ENCODE data around the gene SYS1. TPM values are rescaled to one million over a fixed set of nuclear protein-coding genes. Genes with fewer than 3 reads are reported as not detected.
A peak's percentile ranks its signal among the peaks of the same experiment; 100 is the strongest.

SYS1 gene
- total RNA-seq, result 25.7 TPM

GRCh38 chr20:45362804-45363610 is at the start of gene SYS1:
SYS1 (plus strand) TSS chr20:45363156; CDS start chr20:45363532, 376 bp downstream.
- FAIRE-seq (no peak), DNase-seq (ENCODE audit: low spot score in 2 of 2) (peak; percentile 80 to 94)

- FAIRE-seq, result no peak
Measured at GRCh38 chr20:45313943-45314342, 49.0 kb upstream of the SYS1 start.

DNA sequence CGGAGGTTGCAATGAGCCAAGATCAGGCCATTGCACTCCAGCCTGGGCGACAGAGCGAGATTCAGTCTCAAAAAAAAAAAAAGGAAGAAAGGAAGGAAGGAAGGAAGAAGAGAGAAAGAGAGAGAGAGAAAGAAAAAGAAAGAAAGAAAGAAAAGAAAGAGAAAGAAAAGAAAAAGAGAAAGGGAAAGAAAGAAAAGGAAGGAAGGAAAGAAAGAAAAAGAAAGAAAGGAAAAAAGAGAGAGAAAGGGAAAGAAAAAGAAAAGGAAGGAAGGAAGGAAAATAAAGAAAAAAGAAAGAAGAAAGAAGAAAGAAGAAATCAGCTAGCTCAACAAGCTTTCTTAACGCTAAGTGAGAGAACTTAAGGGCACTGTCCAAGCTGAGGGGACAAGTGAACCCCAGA is 47.3 kb upstream of the SYS1 start:
- DNase-seq (ENCODE audit: low spot score in 2 of 2), result no peak
- FAIRE-seq, result no peak

More at GRCh38 chr20:45313943-45314342, 49.0 kb upstream of the SYS1 start:
- peak in 1 of 2 donors; percentile 8 for DNase-seq (ENCODE audit: low spot score in 2 of 2)

DNA sequence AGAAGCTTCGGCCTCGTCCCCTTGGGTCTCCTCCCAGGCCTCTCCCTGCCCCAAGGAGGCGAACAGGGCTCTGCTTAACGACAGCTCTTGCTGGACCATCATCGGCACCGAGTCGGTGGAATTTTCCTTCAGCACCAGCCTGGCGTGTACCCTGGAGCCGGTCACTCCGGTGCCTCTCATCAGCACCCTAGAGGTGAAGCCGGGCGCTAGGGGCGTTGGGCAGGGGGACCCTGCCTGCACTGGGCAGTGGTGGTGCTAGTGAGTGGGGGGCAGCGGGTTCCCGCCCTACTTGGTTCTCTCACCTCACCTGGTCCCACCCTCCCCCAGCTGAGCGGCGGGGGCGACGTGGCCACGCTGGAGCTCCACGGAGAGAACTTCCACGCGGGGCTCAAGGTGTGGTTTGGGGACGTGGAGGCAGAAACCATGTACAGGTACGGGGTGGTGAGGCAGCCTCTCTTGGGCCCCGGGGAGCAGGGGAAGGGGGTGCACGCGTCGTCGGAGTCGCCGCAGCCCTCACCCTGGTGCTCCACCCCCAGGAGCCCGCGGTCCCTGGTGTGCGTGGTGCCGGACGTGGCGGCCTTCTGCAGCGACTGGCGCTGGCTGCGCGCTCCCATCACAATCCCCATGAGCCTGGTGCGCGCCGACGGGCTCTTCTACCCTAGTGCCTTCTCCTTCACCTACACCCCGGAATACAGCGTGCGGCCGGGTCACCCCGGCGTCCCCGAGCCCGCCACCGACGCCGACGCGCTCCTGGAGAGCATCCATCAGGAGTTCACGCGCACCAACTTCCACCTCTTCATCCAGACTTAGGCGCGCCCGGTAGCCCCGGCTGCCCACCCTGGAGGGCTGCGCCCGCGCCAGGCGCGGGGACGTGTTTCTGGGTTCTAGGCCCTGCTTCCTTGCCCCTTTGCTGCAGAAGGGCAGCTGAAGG is 46.5 kb upstream of the SYS1 start:
- DNase-seq (ENCODE audit: low spot score in 2 of 2) (no peak), FAIRE-seq (no peak)

DNA sequence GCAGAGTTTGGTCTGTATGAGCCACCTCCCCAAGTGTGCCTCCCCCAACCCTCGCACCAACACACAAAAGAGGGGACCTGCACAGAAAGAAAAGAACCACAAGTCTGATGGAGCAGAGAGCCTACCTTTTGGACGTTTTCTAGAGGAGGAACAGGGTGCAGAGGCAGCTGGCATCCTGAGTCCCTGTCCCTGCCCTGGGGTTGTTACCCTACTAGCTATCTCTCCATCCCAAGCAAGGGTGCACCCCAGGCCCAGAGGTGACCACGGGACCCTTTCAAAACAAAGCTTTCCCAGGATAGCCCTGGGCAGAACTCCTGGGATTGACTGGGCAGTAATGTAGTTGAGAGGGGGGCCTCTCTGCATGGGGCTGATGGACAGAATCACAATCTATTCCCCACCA is 45.1 kb upstream of the SYS1 start:
- FAIRE-seq (no peak), DNase-seq (ENCODE audit: low spot score in 2 of 2) (no peak)

DNA sequence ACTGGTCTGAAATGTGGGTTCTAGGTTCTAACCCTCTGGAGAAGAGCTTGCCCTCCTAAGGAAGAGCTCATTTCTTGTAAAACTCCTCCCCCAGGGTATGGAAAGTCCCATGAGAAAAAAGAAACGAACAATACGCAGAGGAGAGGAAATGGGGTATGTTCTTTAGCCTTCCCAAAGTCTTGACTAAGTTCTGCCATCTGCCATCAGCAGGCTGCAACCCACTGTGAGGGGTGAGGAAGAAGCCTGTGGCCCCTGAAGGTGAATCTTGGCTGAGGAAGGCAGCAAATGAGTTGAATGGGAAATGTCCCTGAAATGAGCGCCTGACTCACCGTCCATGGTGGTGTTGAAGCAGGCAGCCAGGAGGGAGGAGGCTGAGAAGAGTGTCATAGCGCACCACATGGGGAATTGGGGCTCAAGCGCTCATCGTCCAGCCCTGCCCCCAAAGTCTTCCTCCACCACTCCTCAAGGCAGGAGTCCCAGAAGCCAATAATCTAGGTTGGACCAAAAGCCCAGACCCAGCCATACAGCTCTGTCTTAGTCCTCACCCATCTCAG is 44.5 kb upstream of the SYS1 start:
- FAIRE-seq, result no peak
- DNase-seq (ENCODE audit: low spot score in 2 of 2), result no peak

DNA sequence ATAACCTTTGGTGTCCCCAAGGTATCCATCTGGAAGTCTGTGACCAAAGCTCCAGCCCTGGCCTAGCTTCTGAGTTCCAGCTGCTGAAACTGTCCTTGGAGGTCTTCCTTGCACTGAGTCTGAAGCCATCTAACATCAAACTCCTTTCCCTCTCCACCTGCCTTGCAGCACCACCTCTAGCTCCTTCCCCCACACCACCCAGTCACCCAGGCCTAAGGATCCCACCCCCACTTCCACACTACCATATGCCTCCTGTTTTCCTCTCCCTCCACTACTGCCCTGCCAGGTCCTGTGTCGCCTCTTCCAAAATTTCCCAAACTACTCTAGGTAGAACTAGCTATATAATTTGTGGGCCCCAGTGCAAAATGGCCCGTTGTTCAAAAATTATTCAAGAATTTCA is 44.0 kb upstream of the SYS1 start:
- DNase-seq (ENCODE audit: low spot score in 2 of 2), result no peak
- FAIRE-seq, result no peak

DNA sequence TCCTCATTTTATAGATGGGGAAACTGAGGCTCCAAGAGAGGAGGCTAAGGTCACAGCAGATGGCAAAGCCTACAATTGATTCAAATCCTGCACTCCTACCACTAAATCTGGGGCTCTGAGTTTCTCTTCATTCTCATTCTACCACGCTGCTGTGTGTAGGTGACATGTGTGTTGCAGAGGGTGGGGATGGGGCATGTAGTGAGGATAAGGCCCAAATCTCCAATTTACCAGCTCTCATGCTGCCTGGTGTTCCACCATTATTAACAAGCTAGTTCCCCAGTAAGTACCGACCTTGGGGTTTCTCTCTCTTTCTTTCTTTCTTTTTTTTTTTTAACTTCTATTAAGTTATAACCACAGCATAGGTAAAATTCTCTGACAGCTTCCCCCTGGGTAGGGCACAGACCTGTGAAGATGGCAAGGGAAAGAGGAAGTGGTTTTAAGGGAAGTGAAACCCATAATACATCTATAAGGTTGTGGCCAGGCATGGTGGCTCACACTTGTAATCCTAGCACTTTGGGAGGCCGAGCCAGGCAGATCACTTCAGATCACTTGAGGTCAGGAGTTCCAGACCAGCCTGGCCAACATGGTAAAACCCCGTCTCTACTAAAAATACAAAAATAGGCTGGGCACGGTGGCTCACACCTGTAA is 41.9 kb upstream of the SYS1 start:
- no peak for FAIRE-seq
- DNase-seq (ENCODE audit: low spot score in 2 of 2), result no peak

DNA sequence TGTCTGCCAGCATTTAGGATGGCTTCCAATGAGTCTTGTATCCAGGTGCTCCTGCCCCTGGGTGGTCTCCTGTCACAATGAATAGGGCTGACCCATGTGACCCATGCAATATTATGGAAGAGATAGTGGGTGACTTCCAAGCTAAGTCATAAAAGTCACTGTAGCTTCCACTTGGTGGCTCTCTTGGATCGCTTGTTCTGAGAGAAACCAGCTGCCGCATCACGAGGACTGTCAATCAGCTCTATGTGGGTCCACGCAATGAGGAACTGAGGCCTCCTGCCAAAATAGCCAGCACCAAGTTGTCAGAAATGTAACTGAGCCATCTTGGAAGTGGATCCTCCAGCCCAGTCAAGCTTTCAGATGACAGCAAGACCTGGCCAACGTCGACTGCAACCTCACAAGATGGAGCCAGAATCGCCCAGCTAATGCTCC is 40.0 kb upstream of the SYS1 start:
- DNase-seq (ENCODE audit: low spot score in 2 of 2) (peak; percentile 66 to 69), FAIRE-seq (no peak)

- FAIRE-seq (no peak), DNase-seq (ENCODE audit: low spot score in 2 of 2) (no peak)
Measured at GRCh38 chr20:45323731-45324130, 39.2 kb upstream of the SYS1 start.

DNA sequence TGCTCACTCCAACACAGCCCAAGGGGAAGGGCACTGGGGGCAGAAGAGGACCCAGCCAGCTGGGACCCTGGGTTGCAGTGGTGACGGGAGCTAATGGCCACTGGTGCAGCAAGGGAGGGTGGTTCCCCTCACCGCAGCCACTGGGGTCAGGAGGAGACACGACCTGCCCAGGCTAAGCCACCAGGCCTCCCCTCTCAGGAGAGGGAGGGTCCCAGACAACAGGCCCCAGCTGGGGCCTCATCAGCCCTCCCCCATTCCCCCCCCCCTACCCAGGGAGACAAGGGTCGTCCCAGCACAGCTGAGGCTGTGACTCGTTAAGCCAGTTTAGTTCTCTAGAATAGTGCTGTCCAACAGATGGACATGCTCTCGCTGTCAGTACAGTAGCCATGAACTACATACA is 37.6 kb upstream of the SYS1 start:
- FAIRE-seq (no peak), DNase-seq (ENCODE audit: low spot score in 2 of 2) (no peak)

DNA sequence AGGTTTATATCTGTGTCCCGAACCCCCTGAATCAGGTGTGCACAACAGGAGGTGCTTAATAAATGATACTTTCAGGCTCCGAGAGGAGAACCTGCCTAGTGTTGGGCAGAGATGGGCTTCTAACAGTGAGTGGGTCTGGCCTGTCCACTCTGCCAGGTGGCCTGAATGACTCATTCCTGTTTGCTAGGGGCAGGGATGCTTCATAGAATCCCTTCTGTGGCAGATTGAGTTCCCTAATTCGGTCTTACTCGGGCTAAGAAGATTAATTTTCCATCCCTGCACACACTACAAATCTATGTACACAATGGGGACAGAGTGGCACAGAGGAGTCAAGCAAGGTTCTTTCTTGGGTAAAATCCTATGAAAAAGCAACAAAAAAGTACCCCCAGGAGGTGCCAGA is 34.5 kb upstream of the SYS1 start:
- DNase-seq (ENCODE audit: low spot score in 2 of 2), result no peak
- FAIRE-seq, result no peak

DNA sequence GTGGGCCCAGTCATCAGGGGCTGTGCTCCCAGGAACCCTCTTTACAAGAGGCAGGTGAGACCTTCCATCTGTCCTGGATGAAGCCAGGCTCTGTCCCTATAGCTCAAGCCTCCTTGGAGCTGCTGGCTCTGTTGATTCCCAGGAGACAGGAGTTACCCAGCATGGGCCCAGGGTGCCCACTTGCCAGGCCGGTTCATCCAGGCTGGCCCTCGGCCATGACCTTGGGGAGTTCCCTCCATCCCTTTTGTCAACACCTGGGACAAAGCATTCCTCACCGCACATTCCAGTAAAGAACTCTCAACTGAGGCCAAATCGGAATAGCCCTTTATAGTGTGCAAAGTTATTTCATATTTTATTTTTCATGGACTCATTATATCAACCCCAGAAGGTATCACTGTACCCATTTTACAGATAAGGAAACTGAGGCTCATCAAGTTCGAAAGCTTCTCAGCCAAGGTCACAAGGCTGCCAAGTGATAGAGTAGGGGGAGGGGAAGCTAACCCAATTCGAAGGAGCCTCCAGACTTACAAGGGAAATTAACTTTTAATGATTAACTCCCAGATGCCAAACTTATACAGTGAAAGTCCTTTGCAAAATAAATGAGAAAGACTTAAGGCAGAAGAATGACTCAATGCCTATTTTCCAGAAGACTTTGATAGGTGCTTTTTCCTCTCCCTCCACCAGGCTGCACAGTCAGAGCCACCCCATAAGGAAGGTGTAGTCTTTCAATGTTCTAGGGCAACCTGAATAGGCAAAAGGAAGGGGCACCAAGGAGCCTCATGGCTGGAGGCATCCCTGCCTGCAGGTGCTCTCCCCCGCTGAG is 33.2 kb upstream of the SYS1 start:
- FAIRE-seq (no peak), DNase-seq (ENCODE audit: low spot score in 2 of 2) (no peak)

- DNase-seq (ENCODE audit: low spot score in 2 of 2), result no peak
- no peak for FAIRE-seq
Measured at GRCh38 chr20:45330476-45330875, 32.5 kb upstream of the SYS1 start.

DNA sequence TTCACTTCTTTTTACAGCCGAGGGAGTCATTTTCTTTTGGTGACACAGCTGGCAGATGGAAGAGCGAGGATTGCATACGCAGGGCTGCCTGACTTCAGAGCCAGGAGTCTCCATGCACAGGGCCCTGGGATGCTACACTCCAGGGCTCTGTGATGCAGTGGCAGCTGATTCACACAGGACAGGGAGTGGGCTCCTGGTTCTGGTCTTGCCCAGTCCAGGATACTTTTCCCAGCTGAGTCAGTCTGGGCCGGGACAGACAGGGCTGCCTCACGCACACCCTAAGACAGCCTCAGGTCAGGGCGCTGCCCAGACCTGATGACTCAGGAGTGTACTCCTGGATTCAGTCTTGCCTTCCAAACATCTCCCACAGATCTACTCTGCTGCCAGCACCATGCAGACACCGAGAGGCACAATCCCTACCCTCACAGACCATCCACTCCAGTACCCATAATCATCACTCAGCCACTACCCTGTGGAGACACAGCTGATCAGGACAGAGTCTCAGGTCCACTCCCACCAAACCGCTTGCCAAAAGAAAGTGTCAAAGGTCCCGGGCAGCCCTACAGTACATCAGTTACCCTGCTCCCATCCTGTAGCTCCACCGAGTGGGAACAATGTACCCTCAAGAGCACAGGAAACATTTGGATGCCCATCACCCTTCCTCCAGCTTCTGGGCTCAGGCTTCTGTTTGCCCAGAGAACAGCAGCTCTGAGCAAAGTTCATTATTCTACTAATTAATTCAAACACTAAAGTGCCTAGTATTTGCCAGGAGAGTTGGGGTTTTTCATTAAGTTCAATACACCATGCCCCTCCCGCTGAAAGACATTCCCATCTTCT is 26.2 kb upstream of the SYS1 start:
- FAIRE-seq (no peak), DNase-seq (ENCODE audit: low spot score in 2 of 2) (no peak)

- DNase-seq (ENCODE audit: low spot score in 2 of 2), result no peak
- FAIRE-seq, result no peak
Measured at GRCh38 chr20:45337367-45338120, 25.4 kb upstream of the SYS1 start.

- no peak for FAIRE-seq
- no peak for DNase-seq (ENCODE audit: low spot score in 2 of 2)
Measured at GRCh38 chr20:45338121-45339030, 24.6 kb upstream of the SYS1 start.
